Mammary epithelial cell (primary cell): ENCODE results near the gene SLC5A4.

Experiments
- EZH2 ChIP-seq: IDR thresholded peaks from 2 replicates; pipeline ENCODE4 v1.6.1; 2012; ENCODE audit warnings: low read length, inconsistent platforms, borderline replicate concordance
- TF ChIP-seq, protein P1 (sequence below), 2 donors: IDR thresholded peaks in 1 of 2; conservative IDR thresholded peaks in 1 of 2; 2 replicates each; pipeline ENCODE4 v1.5.1; 2011 to 2012; ENCODE audit warnings: inconsistent platforms in 2 of 2, low read length in 2 of 2, mild to moderate bottlenecking in 2 of 2, control low read depth in 1 of 2, low read depth in 1 of 2; ENCODE audit not compliant: insufficient read depth in 1 of 2; ENCODE audit errors: extremely low read depth in 1 of 2

DNA sequence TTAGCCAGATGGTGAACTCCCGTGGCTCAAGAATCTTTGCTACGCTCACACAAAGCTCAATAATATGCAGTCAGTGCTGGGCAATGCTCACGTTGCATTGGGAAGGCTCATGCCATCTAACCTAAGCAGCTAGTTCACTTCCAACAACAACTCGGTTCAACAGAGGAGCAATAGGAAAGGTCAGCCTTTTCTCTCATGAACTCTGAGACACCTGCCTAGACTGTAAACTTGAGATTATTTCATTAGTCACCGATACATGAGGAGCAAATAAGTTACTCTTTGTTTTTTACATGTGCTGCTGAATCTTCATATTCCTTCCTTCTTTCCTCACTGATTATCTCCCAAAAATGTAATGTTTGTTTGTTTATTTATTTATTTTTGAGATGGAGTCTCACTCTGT is 9.0 kb downstream of the SLC5A4 start:
- TF ChIP-seq, protein P1, sequence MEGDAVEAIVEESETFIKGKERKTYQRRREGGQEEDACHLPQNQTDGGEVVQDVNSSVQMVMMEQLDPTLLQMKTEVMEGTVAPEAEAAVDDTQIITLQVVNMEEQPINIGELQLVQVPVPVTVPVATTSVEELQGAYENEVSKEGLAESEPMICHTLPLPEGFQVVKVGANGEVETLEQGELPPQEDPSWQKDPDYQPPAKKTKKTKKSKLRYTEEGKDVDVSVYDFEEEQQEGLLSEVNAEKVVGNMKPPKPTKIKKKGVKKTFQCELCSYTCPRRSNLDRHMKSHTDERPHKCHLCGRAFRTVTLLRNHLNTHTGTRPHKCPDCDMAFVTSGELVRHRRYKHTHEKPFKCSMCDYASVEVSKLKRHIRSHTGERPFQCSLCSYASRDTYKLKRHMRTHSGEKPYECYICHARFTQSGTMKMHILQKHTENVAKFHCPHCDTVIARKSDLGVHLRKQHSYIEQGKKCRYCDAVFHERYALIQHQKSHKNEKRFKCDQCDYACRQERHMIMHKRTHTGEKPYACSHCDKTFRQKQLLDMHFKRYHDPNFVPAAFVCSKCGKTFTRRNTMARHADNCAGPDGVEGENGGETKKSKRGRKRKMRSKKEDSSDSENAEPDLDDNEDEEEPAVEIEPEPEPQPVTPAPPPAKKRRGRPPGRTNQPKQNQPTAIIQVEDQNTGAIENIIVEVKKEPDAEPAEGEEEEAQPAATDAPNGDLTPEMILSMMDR (conservative IDR thresholded peaks at IDR 0.05 in 1 of 2, IDR thresholded peaks at IDR 0.05 in 1 of 2; ENCODE audit: extremely low read depth in 1 of 2, insufficient read depth in 1 of 2, low read depth in 1 of 2, low read length in 2 of 2), result no peak
- no peak for TF ChIP-seq EZH2
